Heart left ventricle (tissue), 13 donors: ENCODE data around the gene CTNND2.

Experiments
- CTCF ChIP-seq, 12 donors: fragments of 200-600 bp; sonication (generic) in 4 of 12; IDR thresholded peaks; one replicate each; pipeline versions ENCODE4 v1.5.0 to v1.8.0; 2018 to 2022; ENCODE audit warnings: antibody characterized with exemption in 12 of 12, mild to moderate bottlenecking in 5 of 12
- POLR2A ChIP-seq, 2 donors: fragments of 450-650 bp; IDR thresholded peaks; one replicate each; pipeline ENCODE4 v1.6.1; 2017; ENCODE audit warnings: antibody characterized with exemption in 2 of 2, mild to moderate bottlenecking in 2 of 2, moderate library complexity in 2 of 2
- donor health status: ischemic (EF 13 %, LVEDD 7.1; RV severe dilation, severe dysfunction).
- donor health status: DM: no; HTN: yes; CAD: no.
- donor health status: DM: no; HTN: no; CAD: no.
- donor health status: ischemic (EF 25% LVEDD 6.9; RV normal size, moderate dysfunction).
- donor health status: ischemic (EF 25% LVEDD 5.7; RV mildly dilated, moderate dysfunction).
- donor health status: ischemic (EF 35%, LVEDD 5.7; RV mildly dilated, moderate dysfunction).
- donor health status: nonischemic (EF 11% LVEDD 7.7; RV severe dilation, severe dysfunction).
- donor health status: DM: yes; HTN: yes; CAD: no.
- donor health status: PGD.
- donor health status: ischemic (EF 29% LVEDD 5.4; RV normal size, mild dysfunction).
- donor health status: nonischemic (EF 23%, LVEDD 6.1; RV moderate dilation, normal function).

- TF ChIP-seq CTCF (IDR thresholded peaks at IDR 0.05) = no peak
- TF ChIP-seq POLR2A (IDR thresholded peaks at IDR 0.05) = no peak
Observed at GRCh38 chr5:10981932-10982331, 922.3 kb downstream of the CTNND2 start.
